Measurements from ENCODE around the gene SDR9C7.

SDR9C7 gene

DNA sequence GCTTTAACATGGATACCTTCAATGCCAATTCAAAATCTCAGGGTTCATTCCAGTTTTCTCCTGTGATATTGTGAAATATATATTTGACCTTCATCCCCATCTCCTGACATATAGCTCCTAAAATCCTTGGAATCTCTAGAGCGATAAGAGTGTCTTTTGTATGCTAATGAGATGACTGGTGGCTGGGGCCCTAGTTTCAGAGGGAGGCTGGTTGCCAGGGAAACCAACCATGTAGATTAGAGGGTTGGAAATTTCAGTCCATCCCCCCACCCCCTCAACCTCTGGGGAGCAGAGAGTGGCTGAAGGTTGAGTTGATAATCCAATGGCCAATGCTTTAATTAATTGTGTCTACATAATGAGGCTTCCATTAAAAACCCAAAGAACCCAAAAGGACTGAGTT, 59.4 kb downstream of the SDR9C7 start:
- TF ChIP-seq, protein P1, sequence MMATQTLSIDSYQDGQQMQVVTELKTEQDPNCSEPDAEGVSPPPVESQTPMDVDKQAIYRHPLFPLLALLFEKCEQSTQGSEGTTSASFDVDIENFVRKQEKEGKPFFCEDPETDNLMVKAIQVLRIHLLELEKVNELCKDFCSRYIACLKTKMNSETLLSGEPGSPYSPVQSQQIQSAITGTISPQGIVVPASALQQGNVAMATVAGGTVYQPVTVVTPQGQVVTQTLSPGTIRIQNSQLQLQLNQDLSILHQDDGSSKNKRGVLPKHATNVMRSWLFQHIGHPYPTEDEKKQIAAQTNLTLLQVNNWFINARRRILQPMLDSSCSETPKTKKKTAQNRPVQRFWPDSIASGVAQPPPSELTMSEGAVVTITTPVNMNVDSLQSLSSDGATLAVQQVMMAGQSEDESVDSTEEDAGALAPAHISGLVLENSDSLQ (IDR thresholded peaks at IDR 0.05): no peak
- no peak for TF ChIP-seq FOXA1 (IDR thresholded peaks at IDR 0.05)
- TF ChIP-seq HDGF (IDR thresholded peaks at IDR 0.05; ENCODE audit: borderline replicate concordance): no peak
- TF ChIP-seq L3MBTL2 (conservative IDR thresholded peaks at IDR 0.05): no peak
- no peak for TF ChIP-seq ZNF384 (IDR thresholded peaks at IDR 0.05)
- TF ChIP-seq ARNT (IDR thresholded peaks at IDR 0.05): no peak
- TF ChIP-seq FOXK2 (IDR thresholded peaks at IDR 0.05): no peak
- DNase-seq (ENCODE audit: extremely low spot score): no peak
- POLR2A ChIA-PET: no interaction called here
- CTCF ChIA-PET: no interaction called here

DNA sequence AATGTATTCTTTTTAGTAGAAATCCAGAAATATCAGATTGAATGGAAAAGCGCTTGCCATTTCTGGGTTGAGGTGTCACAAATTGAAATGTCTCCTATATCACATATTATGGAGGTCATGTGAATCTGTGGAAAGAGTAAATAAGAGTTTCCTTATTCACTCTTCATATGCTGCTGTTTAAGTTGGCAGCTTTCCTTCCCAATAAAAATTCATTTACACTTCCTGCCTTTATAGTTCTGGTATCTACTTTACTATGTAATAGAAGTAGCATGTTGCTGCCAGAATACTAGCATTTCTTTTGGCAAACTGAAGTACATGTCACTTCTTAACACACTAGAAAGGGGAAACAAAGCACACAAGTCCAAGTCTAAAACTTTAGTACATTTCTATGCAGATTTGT, 60.8 kb downstream of the SDR9C7 start:
- ChIA-PET CTCF (no interaction called here), POLR2A (no interaction called here)
- DNase-seq (ENCODE audit: extremely low spot score): no peak
- TF ChIP-seq NFRKB (IDR thresholded peaks at IDR 0.05) (no peak), TARDBP (IDR thresholded peaks at IDR 0.05) (no peak), HDGF (IDR thresholded peaks at IDR 0.05; ENCODE audit: borderline replicate concordance) (no peak), SP1 (IDR thresholded peaks at IDR 0.05) (no peak), SUZ12 (IDR thresholded peaks at IDR 0.05) (no peak), ARNT (IDR thresholded peaks at IDR 0.05) (no peak), ZNF384 (IDR thresholded peaks at IDR 0.05) (no peak), FOXK2 (IDR thresholded peaks at IDR 0.05) (no peak), CTBP1 (IDR thresholded peaks at IDR 0.05; ENCODE audit: borderline replicate concordance) (no peak), LEF1 (IDR thresholded peaks at IDR 0.05; ENCODE audit: borderline replicate concordance) (no peak), FOXA1 (IDR thresholded peaks at IDR 0.05) (no peak), ELF4 (IDR thresholded peaks at IDR 0.05) (no peak), FOXM1 (IDR thresholded peaks at IDR 0.05; ENCODE audit: borderline replicate concordance) (no peak), BHLHE40 (IDR thresholded peaks at IDR 0.05; ENCODE audit: borderline replicate concordance) (no peak), L3MBTL2 (conservative IDR thresholded peaks at IDR 0.05) (no peak)
- TF ChIP-seq, protein P1 (IDR thresholded peaks at IDR 0.05): no peak

All from HEK293T (cell line).